Nephron progenitor cell (in vitro differentiated cells): Measurements from ENCODE around the gene WLS.
"Not testable (repeated sequence)": the region's sequence is repeated elsewhere in the genome, so short reads cannot be mapped to it uniquely, and the experiment has no call there.

Source experiments
- DNase-seq: peaks from one replicate; pipeline ENCODE4 v3.0.0; 2021
- H3K27ac Mint-ChIP-seq: 2 replicates; pipeline ENCODE4 v1.8.0; 2021; ENCODE audit warnings: mild to moderate bottlenecking, moderate library complexity, mixed read lengths
- H3K27me3 Mint-ChIP-seq: 2 replicates; pipeline ENCODE4 v1.8.0; 2021; ENCODE audit warnings: mild to moderate bottlenecking, low read depth, mixed read lengths; ENCODE audit not compliant: poor library complexity
- H3K36me3 Mint-ChIP-seq: 2 replicates; pipeline ENCODE4 v1.8.0; 2021; ENCODE audit warnings: low read depth, mixed read lengths
- H3K4me1 Mint-ChIP-seq: 2 replicates; pipeline ENCODE4 v1.8.0; 2021; ENCODE audit warnings: mixed read lengths
- H3K4me3 Mint-ChIP-seq: 2 replicates; pipeline ENCODE4 v1.8.0; 2021; ENCODE audit warnings: mild to moderate bottlenecking, moderate library complexity, mixed read lengths
- H3K9me3 Mint-ChIP-seq: 2 replicates; pipeline ENCODE4 v1.8.0; 2021; ENCODE audit warnings: mild to moderate bottlenecking, moderate library complexity, mixed read lengths
- CTCF ChIP-seq: fragments of 200-600 bp; sonication (generic); IDR thresholded peaks from 2 replicates; pipeline ENCODE4 v1.5.0; 2021; ENCODE audit warnings: antibody characterized with exemption

The WLS gene

GRCh38 chr1:68173283-68173935 is 58.9 kb downstream of the WLS start:
- Mint-ChIP-seq H3K9me3 (peaks cover 13% of the 10 kb centered on the region), H3K4me3 (peak overlapping the region; percentile 14), H3K27ac (peak overlapping the region; percentile 96), H3K27me3 (peaks cover 2% of the 10 kb centered on the region), H3K4me1 (peaks cover 40% of the 10 kb centered on the region), H3K36me3 (peaks cover 55% of the 10 kb centered on the region)
- no peak for DNase-seq
- TF ChIP-seq CTCF = no peak

GRCh38 chr1:68171795-68172194 is 60.5 kb downstream of the WLS start:
- H3K27ac Mint-ChIP-seq, H3K4me3 Mint-ChIP-seq, H3K27me3 Mint-ChIP-seq, DNase-seq: not testable (repeated sequence)
- Mint-ChIP-seq H3K4me1 (peaks cover 57% of the 10 kb centered on the region), H3K36me3 (peaks cover 41% of the 10 kb centered on the region), H3K9me3 (peaks cover 13% of the 10 kb centered on the region)

DNA sequence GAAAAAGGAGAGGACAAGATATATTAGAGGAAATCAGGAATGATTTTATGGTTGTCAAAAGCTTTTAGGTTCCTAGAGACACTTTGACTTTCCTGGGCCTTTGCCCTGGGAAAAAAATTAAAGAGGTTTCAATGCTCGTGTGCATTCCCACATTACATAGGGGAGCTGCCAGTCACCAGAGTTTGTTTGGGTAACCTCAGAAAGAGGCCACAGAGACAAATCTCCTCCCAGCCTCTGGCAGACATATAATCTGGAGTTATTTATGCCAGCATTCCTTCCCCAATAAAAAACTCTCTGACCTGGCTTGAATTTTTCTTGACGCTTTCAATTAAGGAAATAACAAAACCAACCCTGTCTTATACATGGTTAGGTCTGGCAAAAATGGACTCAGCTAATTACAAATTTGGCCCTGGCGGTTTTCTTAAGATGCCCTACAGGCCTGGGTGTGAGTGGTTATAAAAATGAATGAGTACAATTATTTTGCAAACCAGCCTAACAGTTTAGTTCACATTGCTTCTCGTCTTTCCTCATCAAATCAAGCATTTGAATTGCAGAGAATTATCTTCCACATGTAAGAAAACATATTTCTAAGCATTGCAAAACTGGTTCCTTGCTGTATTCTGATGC is 63.7 kb downstream of the WLS start:
- H3K27ac Mint-ChIP-seq = no peak overlapping the region
- TF ChIP-seq CTCF = no peak
- peaks cover 36% of the 10 kb centered on the region for H3K36me3 Mint-ChIP-seq
- DNase-seq = no peak
- peaks cover 52% of the 10 kb centered on the region for H3K4me1 Mint-ChIP-seq
- H3K4me3 Mint-ChIP-seq = no peak overlapping the region
- H3K9me3 Mint-ChIP-seq = peaks cover 13% of the 10 kb centered on the region
- peaks cover 2% of the 10 kb centered on the region for H3K27me3 Mint-ChIP-seq

DNA sequence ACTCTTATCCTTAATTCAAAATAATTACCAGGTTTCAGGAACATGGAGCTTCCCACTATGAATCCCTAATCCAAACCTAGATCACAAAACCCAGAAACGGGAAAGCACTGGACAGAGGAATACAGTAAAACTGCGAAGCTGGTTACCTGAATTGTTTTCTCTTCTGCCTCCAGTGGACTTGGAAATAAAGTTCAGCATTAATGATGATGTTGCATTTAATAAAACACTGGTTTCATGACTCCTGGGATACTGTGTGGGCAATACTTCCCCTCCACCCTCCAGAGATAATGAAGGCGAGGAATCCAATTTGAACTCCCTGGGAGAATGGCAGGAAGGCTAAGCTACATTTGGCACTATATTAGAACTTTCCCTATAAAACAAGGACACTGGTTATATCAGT is 65.1 kb downstream of the WLS start:
- H3K27ac Mint-ChIP-seq = no peak overlapping the region
- H3K4me3 Mint-ChIP-seq = no peak overlapping the region
- H3K27me3 Mint-ChIP-seq = peaks cover 2% of the 10 kb centered on the region
- TF ChIP-seq CTCF = no peak
- peaks cover 8% of the 10 kb centered on the region for H3K9me3 Mint-ChIP-seq
- H3K36me3 Mint-ChIP-seq = peaks cover 41% of the 10 kb centered on the region
- H3K4me1 Mint-ChIP-seq = peaks cover 38% of the 10 kb centered on the region
- DNase-seq = no peak

- DNase-seq = no peak
- H3K36me3 Mint-ChIP-seq = peaks cover 45% of the 10 kb centered on the region
- peaks cover 6% of the 10 kb centered on the region for H3K9me3 Mint-ChIP-seq
- TF ChIP-seq CTCF = no peak
- peaks cover 2% of the 10 kb centered on the region for H3K27me3 Mint-ChIP-seq
- peaks cover 38% of the 10 kb centered on the region for H3K4me1 Mint-ChIP-seq
- no peak overlapping the region for H3K4me3 Mint-ChIP-seq
- peak overlapping the region; percentile 9 for H3K27ac Mint-ChIP-seq
Observed at GRCh38 chr1:68166348-68166747, 66.0 kb downstream of the WLS start.

GRCh38 chr1:68165665-68166064 is 66.7 kb downstream of the WLS start:
- no peak for DNase-seq
- Mint-ChIP-seq H3K27ac (peak overlapping the region; percentile 61), H3K36me3 (peaks cover 38% of the 10 kb centered on the region), H3K27me3 (peaks cover 2% of the 10 kb centered on the region), H3K4me3 (no peak overlapping the region), H3K9me3 (no peaks in the 10 kb centered on the region), H3K4me1 (peaks cover 38% of the 10 kb centered on the region)
- no peak for TF ChIP-seq CTCF
